Activated CD4-positive, alpha-beta T cell treated with anti-CD3 and anti-CD28 coated beads, Interleukin-10, Interleukin-2, amounts not matched to agents 100 ng/mL and 50 ng/mL, durations not matched to agents 16 hours and 8 hours (primary cell): ENCODE measurements around the gene HBD.

Experiments used
- DNase-seq: peaks from one replicate; pipeline ENCODE4 v3.0.0-alpha.2; 2020

Gene HBD

DNA sequence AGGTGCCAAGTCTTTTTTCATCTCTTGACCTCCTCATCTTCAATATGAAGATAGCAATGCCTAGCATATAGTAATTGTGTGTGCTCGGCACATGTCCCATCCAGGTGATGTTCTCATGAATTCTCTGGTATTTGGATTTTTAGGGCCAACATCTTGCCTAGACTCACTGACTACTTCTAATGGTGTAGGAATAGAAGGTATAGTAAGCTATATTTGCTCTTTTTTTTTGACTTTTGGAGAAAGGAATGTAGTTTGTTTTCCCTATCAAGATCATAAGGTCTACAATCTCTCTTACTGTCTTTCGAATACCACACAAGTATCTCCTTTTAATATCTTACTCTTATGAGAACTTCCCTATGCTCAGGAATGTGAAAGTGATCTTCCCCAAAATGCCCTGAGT lies 3.2 kb downstream of the HBD start:
- DNase-seq = no peak

DNA sequence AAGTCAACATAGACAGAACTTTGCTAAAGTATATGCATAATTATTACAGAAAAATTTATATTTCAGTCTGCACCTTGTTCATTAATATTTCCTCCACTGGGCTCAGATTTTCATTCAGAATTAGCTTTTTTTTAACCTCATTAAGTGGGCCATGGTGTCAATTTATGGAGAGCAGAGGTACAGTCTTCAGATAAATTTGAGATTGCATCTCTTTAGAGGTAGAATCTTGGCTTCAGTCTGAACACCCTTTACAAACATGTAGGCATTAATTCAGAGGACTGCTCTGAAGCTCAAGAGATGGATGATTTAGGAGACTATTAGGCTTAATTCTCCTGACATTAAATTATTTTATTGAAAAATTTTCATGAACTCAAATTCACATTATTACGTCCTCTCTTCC lies 4.0 kb downstream of the HBD start:
- no peak for DNase-seq

DNA sequence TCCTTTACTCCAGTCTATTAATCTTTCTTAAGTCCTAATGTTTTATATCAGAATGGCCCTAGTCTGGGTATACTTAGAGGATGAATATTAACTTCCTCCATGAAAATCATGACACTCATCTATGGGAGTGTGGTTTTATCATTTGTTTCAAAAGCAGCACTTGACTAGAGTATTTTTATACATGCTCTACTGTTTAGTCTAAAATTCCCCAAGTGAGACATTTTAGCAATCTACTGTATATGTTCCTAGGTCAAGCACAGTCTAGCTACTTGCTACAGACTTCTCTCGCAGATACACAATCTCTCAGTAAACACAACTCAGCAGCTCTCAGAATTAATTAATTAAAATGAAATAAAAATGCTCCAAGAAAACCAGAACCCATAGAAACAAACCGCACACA lies 4.5 kb downstream of the HBD start:
- no peak for DNase-seq

DNA sequence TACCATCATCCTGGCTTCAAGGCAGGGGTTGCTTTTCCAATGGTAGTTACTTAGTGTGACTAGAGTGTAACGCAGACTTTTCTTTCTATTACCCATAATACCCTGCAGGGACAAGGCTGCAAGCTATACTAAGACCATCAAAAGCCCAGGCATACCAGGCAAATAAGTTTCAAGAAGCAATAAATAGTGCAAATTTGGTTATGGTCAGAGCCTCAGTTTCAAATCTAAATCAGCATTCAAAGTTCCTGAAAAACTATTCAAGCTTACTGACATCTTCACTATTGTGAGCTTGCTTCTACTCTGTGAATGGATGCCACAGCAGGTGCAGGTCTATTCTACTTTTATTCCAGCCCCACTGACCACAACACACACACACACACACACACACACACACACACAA lies 4.9 kb downstream of the HBD start:
- no peak for DNase-seq

DNA sequence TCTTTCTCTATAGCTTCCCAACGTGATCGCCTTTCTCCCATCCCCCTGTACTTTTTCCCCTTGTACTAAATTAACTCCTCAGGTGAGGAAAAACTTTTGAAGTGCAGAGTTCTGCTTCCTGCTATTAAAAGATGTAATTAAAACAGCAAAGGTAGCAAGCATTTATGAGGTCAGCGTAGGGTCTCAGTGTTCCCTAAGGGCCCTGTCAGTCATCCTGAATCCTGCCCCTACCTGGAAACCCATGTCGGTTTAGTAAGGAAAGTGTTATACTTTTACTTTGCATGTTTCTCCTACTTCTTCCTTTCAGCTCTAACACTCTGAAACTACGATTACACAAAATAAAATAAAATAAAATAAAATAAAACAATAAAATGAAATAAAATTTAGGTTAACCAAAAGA lies 6.2 kb downstream of the HBD start:
- DNase-seq = no peak

DNA sequence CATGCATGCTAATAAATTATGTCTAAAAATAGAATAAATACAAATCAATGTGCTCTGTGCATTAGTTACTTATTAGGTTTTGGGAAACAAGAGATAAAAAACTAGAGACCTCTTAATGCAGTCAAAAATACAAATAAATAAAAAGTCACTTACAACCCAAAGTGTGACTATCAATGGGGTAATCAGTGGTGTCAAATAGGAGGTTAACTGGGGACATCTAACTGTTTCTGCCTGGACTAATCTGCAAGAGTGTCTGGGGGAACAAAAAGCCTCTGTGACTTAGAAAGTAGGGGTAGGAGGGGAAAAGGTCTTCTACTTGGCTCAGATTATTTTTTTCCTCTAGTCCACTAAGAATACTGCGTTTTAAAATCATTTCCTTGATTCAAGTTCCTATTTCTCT lies 6.6 kb downstream of the HBD start:
- DNase-seq = no peak

DNA sequence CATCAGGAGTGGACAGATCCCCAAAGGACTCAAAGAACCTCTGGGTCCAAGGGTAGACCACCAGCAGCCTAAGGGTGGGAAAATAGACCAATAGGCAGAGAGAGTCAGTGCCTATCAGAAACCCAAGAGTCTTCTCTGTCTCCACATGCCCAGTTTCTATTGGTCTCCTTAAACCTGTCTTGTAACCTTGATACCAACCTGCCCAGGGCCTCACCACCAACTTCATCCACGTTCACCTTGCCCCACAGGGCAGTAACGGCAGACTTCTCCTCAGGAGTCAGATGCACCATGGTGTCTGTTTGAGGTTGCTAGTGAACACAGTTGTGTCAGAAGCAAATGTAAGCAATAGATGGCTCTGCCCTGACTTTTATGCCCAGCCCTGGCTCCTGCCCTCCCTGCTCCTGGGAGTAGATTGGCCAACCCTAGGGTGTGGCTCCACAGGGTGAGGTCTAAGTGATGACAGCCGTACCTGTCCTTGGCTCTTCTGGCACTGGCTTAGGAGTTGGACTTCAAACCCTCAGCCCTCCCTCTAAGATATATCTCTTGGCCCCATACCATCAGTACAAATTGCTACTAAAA lies 7.5 kb downstream of the HBD start, which contains the start of gene HBB:
HBB (minus strand) TSS at position 340 of the 579 bp plus-strand sequence; CDS start at position 290, 50 bp downstream.
- DNase-seq = no peak

DNA sequence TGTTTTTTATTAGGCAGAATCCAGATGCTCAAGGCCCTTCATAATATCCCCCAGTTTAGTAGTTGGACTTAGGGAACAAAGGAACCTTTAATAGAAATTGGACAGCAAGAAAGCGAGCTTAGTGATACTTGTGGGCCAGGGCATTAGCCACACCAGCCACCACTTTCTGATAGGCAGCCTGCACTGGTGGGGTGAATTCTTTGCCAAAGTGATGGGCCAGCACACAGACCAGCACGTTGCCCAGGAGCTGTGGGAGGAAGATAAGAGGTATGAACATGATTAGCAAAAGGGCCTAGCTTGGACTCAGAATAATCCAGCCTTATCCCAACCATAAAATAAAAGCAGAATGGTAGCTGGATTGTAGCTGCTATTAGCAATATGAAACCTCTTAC lies 8.8 kb downstream of the HBD start:
- DNase-seq = no peak

DNA sequence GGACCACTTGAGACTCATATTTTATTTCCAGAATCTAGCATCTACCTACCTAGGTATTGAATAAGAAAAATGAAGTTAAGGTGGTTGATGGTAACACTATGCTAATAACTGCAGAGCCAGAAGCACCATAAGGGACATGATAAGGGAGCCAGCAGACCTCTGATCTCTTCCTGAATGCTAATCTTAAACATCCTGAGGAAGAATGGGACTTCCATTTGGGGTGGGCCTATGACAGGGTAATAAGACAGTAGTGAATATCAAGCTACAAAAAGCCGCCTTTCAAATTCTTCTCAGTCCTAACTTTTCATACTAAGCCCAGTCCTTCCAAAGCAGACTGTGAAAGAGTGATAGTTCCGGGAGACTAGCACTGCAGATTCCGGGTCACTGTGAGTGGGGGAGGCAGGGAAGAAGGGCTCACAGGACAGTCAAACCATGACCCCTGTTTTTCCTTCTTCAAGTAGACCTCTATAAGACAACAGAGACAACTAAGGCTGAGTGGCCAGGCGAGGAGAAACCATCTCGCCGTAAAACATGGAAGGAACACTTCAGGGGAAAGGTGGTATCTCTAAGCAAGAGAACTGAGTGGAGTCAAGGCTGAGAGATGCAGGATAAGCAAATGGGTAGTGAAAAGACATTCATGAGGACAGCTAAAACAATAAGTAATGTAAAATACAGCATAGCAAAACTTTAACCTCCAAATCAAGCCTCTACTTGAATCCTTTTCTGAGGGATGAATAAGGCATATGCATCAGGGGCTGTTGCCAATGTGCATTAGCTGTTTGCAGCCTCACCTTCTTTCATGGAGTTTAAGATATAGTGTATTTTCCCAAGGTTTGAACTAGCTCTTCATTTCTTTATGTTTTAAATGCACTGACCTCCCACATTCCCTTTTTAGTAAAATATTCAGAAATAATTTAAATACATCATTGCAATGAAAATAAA lies 9.5 kb downstream of the HBD start:
- DNase-seq = no peak

DNA sequence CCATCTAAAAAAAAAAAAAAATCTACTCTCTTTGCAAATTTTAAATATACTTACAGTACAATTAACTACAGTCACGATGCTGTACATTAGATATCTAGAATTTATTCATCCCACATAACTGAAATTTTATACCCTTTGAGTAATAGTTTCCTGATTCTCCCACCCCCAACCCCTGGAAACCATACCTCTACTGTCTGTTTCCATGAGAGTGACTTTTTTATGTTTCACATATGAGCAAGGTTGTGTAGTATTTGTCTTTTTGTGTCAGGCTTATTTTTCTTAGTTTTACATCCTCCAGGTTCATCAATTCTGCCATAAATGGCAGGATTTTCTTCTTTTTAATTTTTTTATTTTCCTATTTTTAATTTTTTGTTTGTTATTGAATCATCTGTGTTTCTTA lies 10.6 kb downstream of the HBD start:
- DNase-seq = no peak

DNA sequence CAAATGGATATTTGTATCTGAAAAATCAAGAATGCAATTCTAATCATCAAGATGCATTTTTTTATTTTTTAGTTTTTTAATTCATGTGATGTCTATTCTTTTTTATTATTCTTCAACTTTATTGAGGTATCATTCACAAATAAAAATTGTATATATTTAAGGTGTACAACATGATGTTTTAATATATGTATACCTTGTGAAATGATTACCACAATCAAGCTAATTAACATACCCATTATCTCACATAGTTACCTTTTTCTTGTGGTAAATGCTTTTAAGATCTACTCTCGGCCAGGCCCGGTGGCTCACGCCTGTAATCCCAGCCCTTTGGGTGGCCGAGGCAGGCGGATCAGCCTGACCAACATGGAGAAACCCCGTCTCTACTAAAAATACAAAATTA lies 11.1 kb downstream of the HBD start:
- no peak for DNase-seq

DNA sequence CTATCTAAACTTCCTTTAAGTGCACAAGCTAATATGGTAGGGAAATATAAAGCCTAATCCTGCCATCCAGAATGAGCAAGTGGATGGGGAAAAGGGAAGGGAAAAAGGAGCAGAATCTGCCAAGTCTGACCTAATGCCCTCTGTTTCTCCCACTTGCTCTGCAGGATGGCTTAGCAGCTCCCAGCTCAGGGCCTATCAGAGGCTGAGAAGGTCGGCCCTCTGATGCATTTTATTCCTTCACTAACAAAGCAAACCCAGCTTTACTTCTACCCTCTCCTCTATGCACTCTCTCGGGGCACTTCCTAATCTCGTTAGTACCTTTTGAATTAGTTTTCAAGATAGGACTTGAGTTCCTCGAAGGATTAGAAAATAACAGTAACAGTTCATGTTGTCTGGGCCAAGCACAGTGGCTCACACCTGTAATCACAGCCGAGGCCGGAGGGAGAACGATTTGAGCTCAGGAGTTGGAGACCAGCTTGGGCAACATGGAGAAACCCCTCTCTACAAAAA lies 23.9 kb downstream of the HBD start:
- no peak for DNase-seq

DNA sequence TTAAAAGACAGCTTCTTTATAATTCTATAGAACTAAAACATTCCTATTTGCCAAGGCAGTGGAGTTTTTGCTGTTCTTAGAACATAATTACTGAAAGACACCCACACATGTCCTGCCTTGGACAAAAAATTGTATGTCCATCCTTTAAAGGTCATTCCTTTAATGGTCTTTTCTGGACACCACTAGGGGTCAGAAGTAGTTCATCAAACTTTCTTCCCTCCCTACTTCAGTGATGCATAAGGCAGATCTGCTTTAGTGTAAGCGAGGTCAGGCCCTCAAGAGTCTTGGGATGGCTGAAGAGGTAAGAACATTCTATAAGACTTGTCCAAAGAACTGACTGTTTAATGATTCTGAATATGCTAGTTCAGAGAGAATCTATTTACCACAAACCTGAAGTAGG lies 29.5 kb downstream of the HBD start:
- peak; percentile 16 for DNase-seq

DNA sequence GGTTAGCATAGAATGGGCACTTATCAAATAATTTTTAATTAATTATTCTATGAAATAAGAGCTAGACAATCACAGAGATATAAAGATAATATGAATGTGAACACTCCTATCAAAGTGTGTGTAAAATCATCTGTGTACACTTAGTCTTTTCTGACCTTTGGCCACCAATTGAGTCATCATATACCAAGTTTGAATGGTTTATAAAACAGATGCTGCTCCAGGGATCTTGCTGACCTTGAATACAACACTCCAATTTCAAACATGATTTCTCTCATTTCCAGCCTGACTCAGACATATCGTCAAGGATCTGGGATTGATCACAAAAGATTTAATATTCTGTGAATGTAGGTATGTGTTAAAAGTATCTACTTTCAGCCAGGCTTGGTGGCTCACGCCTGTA lies 30.9 kb downstream of the HBD start:
- no peak for DNase-seq

DNA sequence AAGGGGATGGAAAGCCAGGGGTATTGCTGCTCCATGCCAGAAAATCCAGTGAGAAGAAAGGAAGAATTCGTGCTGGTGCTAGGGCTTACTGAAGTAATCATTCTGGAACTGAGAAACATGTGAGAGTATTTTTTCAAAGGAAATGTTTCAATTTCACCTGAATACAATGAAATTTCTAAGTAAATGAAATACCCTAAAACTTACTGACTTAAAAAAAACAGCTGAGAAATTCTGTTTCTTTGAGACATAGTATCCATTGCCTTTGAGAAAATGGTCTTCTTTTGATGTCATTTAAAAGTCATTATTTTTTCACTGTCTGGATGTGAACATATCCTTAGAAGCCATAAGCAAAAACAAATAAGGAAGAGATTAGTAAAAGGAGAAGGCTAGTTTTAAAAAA lies 33.7 kb downstream of the HBD start, which contains the start of gene OR51V1:
OR51V1 (minus strand) TSS at position 101 of the 400 bp plus-strand sequence; CDS start at position 101, 0 bp downstream.
- no peak for DNase-seq

DNA sequence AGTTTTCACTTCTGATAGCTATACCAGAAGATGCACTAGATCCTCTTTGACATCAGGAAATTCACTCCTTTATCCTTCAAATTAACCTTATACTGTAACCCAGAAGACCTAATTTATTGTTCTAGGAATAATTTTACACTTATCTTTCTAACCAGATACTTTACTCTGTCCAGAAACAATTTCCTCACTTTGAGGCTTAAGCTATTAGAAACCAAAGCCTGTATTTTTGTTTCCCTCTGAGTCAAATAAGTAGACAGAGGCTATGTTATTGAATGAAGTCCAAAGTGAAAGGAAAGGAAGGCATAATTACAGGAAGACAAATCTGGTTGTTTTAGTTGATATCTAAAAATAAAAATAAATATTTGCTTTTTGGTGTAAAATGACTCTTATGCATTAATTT lies 36.0 kb downstream of the HBD start:
- no peak for DNase-seq

DNA sequence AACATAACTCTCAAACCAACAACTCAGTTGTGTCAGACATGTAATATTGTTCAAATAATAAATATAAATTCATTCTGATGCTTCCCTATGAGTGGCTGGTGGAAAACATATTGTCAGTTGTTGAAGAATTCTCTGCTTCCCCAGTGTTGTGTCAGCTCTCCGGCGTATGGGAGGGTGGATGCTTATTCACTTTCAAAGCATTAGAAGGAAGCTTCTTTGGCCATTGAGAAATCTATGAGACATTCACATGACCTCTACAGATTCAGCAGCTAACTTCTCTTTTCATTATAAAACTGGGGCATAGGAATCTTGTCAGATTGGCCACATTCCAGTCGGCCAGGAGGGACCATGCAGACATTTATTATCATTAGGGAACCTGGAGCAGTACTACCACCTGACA lies 36.7 kb downstream of the HBD start:
- DNase-seq = no peak

DNA sequence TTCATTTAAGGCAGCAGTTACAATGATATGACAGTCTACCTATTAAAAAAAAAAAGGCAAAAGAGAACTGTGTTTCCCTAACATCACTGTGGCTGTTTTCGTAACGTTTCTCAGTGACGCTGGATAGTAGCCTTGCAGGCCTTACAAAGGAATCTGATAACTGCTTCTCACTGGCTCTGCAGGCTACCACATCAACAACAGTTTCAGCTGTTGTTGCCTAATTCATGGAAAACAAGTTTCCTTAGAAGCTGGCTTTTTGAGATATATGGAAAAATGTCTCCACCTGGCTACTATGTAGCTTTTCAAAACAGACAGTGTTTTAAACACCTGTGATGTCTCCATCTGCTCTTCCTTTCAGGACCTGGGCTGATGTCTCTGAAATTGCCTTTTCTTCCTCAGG lies 37.6 kb downstream of the HBD start:
- DNase-seq = no peak

DNA sequence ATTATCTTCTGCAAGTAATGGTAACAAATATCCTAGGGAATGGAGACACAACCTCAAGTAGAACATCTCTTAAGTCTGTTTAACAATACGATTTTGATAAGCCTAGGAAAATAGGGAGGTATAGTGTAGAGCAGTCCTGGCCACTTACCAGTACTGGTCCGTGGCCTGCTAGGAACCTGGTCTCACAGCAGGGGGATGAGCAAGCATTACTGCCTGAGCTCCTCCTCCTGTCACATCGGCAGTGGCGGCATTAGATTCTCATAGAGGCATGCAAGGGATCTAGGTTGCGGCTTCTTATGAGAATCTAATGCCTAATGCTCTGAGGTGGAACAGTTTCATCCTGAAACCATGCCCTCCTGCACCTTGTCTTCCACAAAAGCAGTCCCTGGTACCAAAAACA lies 38.2 kb downstream of the HBD start:
- no peak for DNase-seq

DNA sequence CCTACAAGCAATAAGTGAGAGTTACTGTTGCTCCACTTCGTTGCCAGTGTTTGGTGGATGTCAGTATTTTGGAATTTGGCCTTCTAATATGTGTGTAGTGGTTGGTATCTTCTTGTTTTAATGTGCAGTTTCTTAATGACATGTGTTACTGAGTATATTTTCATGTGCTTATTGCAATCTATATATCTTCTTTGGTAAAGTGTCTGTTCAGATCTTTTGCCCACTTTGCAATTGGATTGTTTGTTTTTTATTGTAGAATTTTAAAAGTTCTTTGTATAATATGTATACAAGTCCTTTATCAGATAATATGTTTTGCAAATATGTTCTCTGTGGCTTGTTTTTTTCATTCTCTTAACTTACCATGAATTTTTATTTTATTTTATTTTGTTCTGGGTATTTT lies 41.5 kb downstream of the HBD start:
- no peak for DNase-seq

DNA sequence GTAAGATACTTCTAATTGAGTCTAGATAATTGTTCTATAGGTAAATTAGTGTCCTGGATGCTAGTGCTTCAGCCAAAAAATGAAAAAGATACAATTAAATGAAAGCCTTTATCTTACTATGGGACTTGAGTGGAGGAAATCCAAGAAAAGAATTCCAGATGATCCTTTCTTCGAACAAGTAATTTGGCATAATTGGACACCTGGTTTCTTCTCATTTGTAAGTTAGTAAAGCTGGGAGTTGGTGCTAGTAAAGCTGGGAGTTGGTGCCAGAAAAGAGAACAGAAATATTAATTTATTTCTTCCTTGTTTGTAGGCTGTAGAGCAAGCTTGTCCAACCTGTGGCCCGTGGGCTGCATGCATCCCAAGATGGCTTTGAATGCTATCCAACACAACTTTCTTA lies 46.1 kb downstream of the HBD start:
- no peak for DNase-seq
